ENCODE data around the gene GDAP1L1. TPM values are rescaled to one million over a fixed set of nuclear protein-coding genes. Genes with fewer than 3 reads are reported as not detected.

The GDAP1L1 gene
- total and polyA plus RNA-seq, 2 of the 4 experiments (the other 2 are of a cell fraction), result not detected

DNA sequence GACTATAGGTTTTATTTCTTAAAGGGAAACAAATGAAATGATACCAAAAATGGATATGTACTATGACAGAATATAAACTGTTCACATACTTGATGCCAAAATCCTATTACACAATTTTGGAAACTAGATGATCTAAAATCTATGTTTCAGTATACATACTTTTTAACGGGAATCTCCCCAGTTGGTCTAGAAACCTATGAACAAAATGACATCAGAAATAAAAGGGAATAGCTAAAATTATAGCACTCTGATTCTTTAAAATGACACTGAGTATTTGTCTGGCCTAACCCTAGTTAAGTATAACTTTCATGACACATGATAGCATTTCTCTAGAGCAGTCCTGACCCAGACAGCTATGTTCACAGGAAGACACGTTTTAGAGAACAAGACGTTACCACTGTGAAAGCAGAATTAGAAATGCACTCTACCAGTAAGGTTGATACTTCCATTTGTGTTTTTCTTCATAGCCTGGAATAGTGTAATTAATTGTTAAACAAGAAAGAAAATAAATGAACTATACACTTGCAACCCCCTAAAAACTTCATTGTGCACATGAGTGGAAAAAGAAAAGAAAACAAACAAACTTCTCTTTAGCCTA lies 39.9 kb upstream of the GDAP1L1 start:
- Histone ChIP-seq H2AK5ac (ENCODE audit: low read depth, low read length) (peak overlapping the region; percentile 55; the same call in 1 of the 2 replicates), H2BK20ac (ENCODE audit: low read depth, low read length) (no peak overlapping the region; the same call in 1 of the 2 replicates), H2BK120ac (ENCODE audit: low read depth, low read length) (peak overlapping the region; percentile 27; the same call in 1 of the 2 replicates), H2BK15ac (ENCODE audit: low read depth, low read length) (peak overlapping the region; percentile 90; the same call in 1 of the 3 replicates), H3K9me1 (ENCODE audit: insufficient read depth, low read length) (peaks cover 16% of the 10 kb centered on the region), H3K4ac (ENCODE audit: low read depth, low read length) (peak overlapping the region; percentile 82; the same call in 1 of the 2 replicates), H4K5ac (ENCODE audit: low read depth, low read length) (0 out of 2 replicates have a peak overlapping the region, but pooled peaks have one; percentile 1), H2AK9ac (replicated peaks; ENCODE audit: low read depth, low read length, poor library complexity) (no peak overlapping the region), H3K4me3 (ENCODE audit: insufficient read depth, low read depth, low read length) (no peak overlapping the region), H3K14ac (replicated peaks; ENCODE audit: low read depth, low read length) (peak overlapping the region; percentile 60; the same call in 1 of the 2 replicates), H3K36me3 (ENCODE audit: control insufficient read depth, insufficient read depth, low read length) (peaks cover 14% of the 10 kb centered on the region), H3K4me2 (ENCODE audit: low read depth, low read length) (peak overlapping the region; percentile 37), H3K27ac (ENCODE audit: insufficient read depth, low read length) (peak overlapping the region; percentile 50; the same call in 1 of the 2 replicates), H4K8ac (ENCODE audit: low read depth in 2 of 2, low read length in 2 of 2) (peak overlapping the region in 1 of 2 experiments; percentile 15; a peak in 1 of 4 replicates), H4K20me1 (ENCODE audit: insufficient read depth, low read length) (peaks cover 22% of the 10 kb centered on the region), H4K91ac (ENCODE audit: insufficient read depth, low read depth, low read length) (peak overlapping the region; percentile 72; the same call in 1 of the 2 replicates), H2BK5ac (ENCODE audit: low read depth, low read length, poor library complexity, severe bottlenecking) (peak overlapping the region; percentile 84), H3K18ac (ENCODE audit: low read depth, low read length) (peak overlapping the region; percentile 6; the same call in 1 of the 2 replicates), H3K9me3 (ENCODE audit: control insufficient read depth, insufficient read depth, low read length) (no peaks in the 10 kb centered on the region), H3K27me3 (ENCODE audit: control insufficient read depth, insufficient read depth, low read length) (no peaks in the 10 kb centered on the region), H3K79me1 (ENCODE audit: low read depth in 1 of 2, low read length in 2 of 2) (peaks cover 5 to 65% of the 10 kb centered on the region in 2 experiments), H3K56ac (ENCODE audit: extremely low read depth, insufficient read depth, low read length) (no peak overlapping the region), H3K4me1 (ENCODE audit: control insufficient read depth, insufficient read depth, low read length) (peaks cover 12% of the 10 kb centered on the region), H3K23ac (ENCODE audit: low read depth, low read length) (peak overlapping the region; percentile 97), H2AFZ (replicated peaks; ENCODE audit: low read length, poor library complexity) (no peak overlapping the region), H3K9ac (ENCODE audit: low read depth, low read length) (no peak overlapping the region; the same call in 1 of the 2 replicates)
- no peak for ATAC-seq (ENCODE audit: low read depth)
- no TSS peak for BruUV-seq (replicated peaks)
- intact Hi-C loops (cut with micrococcal nuclease), result loop anchor here (10.0 kb wide), 1 partner anchor 752 kb away; the partner anchor contains the start of gene SRSF6
- CTCF ChIA-PET, result no interaction called here
- in situ Hi-C loops (cut with MboI; ENCODE audit: low sequenced_read_pairs), result no loop called here
- dilution Hi-C loops (cut with HindIII; ENCODE audit: low sequenced_read_pairs, unreplicated experiment), result no loop called here
- no CpG with 5 or more reads among the region's 3 CpGs for WGBS, 2 experiments (ENCODE audit: extremely low coverage in 2 of 2, insufficient read length in 1 of 2)
- DNase-seq, result peak; percentile 35
- POLR2A ChIA-PET (ENCODE audit: unreplicated experiment), result no interaction called here
- TF ChIP-seq CEBPB (IDR thresholded peaks at IDR 0.05; ENCODE audit: low read depth, low read length), result no peak
- no peak for TF ChIP-seq NFE2L2 (IDR thresholded peaks at IDR 0.05; ENCODE audit: low read depth, low read length)
- TF ChIP-seq POLR2A (IDR thresholded peaks at IDR 0.05; ENCODE audit: low read depth, low read length), result no peak
- TF ChIP-seq MAFK (IDR thresholded peaks at IDR 0.05; ENCODE audit: low read depth, low read length), result no peak
- no peak for TF ChIP-seq RAD21 (IDR thresholded peaks at IDR 0.05; ENCODE audit: low read length)
- TF ChIP-seq BHLHE40 (IDR thresholded peaks at IDR 0.05; ENCODE audit: low read depth, low read length), result no peak
- TF ChIP-seq, protein P1, sequence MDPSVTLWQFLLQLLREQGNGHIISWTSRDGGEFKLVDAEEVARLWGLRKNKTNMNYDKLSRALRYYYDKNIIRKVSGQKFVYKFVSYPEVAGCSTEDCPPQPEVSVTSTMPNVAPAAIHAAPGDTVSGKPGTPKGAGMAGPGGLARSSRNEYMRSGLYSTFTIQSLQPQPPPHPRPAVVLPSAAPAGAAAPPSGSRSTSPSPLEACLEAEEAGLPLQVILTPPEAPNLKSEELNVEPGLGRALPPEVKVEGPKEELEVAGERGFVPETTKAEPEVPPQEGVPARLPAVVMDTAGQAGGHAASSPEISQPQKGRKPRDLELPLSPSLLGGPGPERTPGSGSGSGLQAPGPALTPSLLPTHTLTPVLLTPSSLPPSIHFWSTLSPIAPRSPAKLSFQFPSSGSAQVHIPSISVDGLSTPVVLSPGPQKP (IDR thresholded peaks at IDR 0.05; ENCODE audit: borderline replicate concordance, low read depth, low read length), result no peak
- TF ChIP-seq FOS (IDR thresholded peaks at IDR 0.05; ENCODE audit: low read depth, low read length), result no peak
- TF ChIP-seq, protein P2, sequence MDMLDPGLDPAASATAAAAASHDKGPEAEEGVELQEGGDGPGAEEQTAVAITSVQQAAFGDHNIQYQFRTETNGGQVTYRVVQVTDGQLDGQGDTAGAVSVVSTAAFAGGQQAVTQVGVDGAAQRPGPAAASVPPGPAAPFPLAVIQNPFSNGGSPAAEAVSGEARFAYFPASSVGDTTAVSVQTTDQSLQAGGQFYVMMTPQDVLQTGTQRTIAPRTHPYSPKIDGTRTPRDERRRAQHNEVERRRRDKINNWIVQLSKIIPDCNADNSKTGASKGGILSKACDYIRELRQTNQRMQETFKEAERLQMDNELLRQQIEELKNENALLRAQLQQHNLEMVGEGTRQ (IDR thresholded peaks at IDR 0.05; ENCODE audit: low read depth, low read length), result no peak
- TF ChIP-seq RFX5 (IDR thresholded peaks at IDR 0.05; ENCODE audit: low read depth, low read length), result no peak
- TF ChIP-seq RCOR1 (IDR thresholded peaks at IDR 0.05; ENCODE audit: insufficient replicate concordance, low read length), result no peak
- no peak for TF ChIP-seq MXI1 (IDR thresholded peaks at IDR 0.05; ENCODE audit: borderline replicate concordance, low read depth, low read length)
- no peak for TF ChIP-seq SMC3 (IDR thresholded peaks at IDR 0.05; ENCODE audit: low read depth, low read length)
- no peak for TF ChIP-seq MAZ (IDR thresholded peaks at IDR 0.05; ENCODE audit: borderline replicate concordance, low read depth, low read length)
- TF ChIP-seq CHD1 (IDR thresholded peaks at IDR 0.05; ENCODE audit: low read depth, low read length), result no peak
